Loucy (cell line): ENCODE data around the gene ALPK3.

Source experiments
- EZH2phosphoT487 ChIP-seq: fragments of 200-600 bp; IDR thresholded peaks from 2 replicates; pipeline ENCODE4 v1.6.1; 2018; ENCODE audit warnings: antibody characterized with exemption, mild to moderate bottlenecking, moderate library complexity, borderline replicate concordance
- TF ChIP-seq, protein P1 (sequence below): fragments of 200-600 bp; sonication (generic); conservative IDR thresholded peaks from 2 replicates; pipeline ENCODE4 v1.5.1; 2014; ENCODE audit warnings: mild to moderate bottlenecking, antibody characterized with exemption, low read length

DNA sequence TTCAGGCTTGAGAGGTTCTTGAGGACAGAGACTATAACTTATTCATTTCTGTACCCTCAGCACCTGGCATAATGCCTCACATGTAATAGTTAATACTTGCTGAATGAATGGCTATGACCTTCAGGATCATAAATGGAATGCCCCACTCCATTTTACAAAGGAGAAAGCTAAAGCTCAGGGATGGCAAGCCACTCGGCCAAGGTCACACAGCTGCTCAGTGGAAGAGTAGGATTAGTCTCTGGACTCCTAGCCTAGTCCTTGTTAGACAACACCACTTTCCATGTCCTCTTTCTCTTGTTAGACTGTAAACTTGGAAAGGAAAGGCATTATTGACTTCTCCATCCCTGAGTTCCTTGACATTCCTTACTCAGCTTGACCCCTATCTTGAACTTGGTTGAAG lies 3.2 kb upstream of the ALPK3 start:
- no peak for TF ChIP-seq EZH2phosphoT487
- TF ChIP-seq, protein P1, sequence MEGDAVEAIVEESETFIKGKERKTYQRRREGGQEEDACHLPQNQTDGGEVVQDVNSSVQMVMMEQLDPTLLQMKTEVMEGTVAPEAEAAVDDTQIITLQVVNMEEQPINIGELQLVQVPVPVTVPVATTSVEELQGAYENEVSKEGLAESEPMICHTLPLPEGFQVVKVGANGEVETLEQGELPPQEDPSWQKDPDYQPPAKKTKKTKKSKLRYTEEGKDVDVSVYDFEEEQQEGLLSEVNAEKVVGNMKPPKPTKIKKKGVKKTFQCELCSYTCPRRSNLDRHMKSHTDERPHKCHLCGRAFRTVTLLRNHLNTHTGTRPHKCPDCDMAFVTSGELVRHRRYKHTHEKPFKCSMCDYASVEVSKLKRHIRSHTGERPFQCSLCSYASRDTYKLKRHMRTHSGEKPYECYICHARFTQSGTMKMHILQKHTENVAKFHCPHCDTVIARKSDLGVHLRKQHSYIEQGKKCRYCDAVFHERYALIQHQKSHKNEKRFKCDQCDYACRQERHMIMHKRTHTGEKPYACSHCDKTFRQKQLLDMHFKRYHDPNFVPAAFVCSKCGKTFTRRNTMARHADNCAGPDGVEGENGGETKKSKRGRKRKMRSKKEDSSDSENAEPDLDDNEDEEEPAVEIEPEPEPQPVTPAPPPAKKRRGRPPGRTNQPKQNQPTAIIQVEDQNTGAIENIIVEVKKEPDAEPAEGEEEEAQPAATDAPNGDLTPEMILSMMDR: no peak
